H1 (cell line): ENCODE data around the gene ZMYM4. TPM values are rescaled to one million over a fixed set of nuclear protein-coding genes. Genes with fewer than 3 reads are reported as not detected.
"Not testable (repeated sequence)": the region's sequence is repeated elsewhere in the genome, so short reads cannot be mapped to it uniquely, and the experiment has no call there.

Source experiments
- CTCF ChIA-PET: fragments of 300-600 bp; sonication (Branson Sonifier 250); formaldehyde crosslinking; loops from one replicate; lab custom pipeline; 2021; ENCODE audit not compliant: partially characterized antibody; lab: Charles Lee
- POLR2A ChIA-PET: fragments of 300-600 bp; sonication (Branson Sonifier 250); formaldehyde crosslinking; loops from one replicate; lab custom pipeline; 2021; ENCODE audit warnings: inconsistent platforms; ENCODE audit not compliant: partially characterized antibody; lab: Charles Lee
- DNase-seq, 2 experiments: peaks; one replicate each; pipeline versions ENCODE4 v3.0.0 to v3.0.0-alpha.2; 2010 to 2022; ENCODE audit warnings: low spot score in 2 of 2, low read depth in 1 of 2, mixed read lengths in 1 of 2
- FAIRE-seq: peaks from 2 replicates; lab custom pipeline; 2011; peaks lifted over from hg19 to GRCh38; lab: Jason Lieb, UNC
- H2AFZ ChIP-seq: 2 replicates; pipeline ENCODE4 v1.8.1; 2012; ENCODE audit warnings: low read length, inconsistent platforms
- H2AK5ac ChIP-seq: 2 replicates; pipeline ENCODE4 v1.6.1; 2013; ENCODE audit warnings: low read depth, low read length
- H2BK120ac ChIP-seq: replicated peaks from 2 replicates; pipeline ENCODE3; 2013; ENCODE audit warnings: low read depth, low read length, inconsistent platforms
- H2BK12ac ChIP-seq: 2 replicates; pipeline ENCODE4 v1.6.1; 2013; ENCODE audit warnings: low read depth, low read length
- H2BK15ac ChIP-seq: 2 replicates; pipeline ENCODE4 v1.6.1; 2013; ENCODE audit warnings: low read length
- H2BK20ac ChIP-seq: 2 replicates; pipeline ENCODE4 v1.6.1; 2013; ENCODE audit warnings: low read length
- H2BK5ac ChIP-seq: 2 replicates; pipeline ENCODE4 v1.6.1; 2013; ENCODE audit warnings: low read depth, low read length
- H3K14ac ChIP-seq: 2 replicates; pipeline ENCODE4 v1.6.1; 2013; ENCODE audit warnings: inconsistent platforms; ENCODE audit not compliant: insufficient read length
- H3K18ac ChIP-seq: 2 replicates; pipeline ENCODE4 v1.6.1; 2013; ENCODE audit warnings: low read length; ENCODE audit errors: extremely low read depth
- H3K23ac ChIP-seq: 2 replicates; pipeline ENCODE4 v1.6.1; 2013; ENCODE audit warnings: inconsistent platforms; ENCODE audit not compliant: insufficient read length
- H3K23me2 ChIP-seq: 2 replicates; pipeline ENCODE4 v1.6.1; 2013; ENCODE audit warnings: low read depth, low read length
- H3K27ac ChIP-seq: 2 replicates; pipeline ENCODE4 v1.6.1; 2011; ENCODE audit warnings: low read depth, low read length, inconsistent platforms
- H3K27me3 ChIP-seq, 4 experiments: replicated peaks in 1 of 4; 1 replicate in 1 of 4; 2 replicates in 3 of 4; pipeline versions ENCODE4 v1.6.1 to v1.8.1; 2011 to 2013; ENCODE audit warnings: low read length in 3 of 4, mild to moderate bottlenecking in 3 of 4, inconsistent platforms in 2 of 4, mixed read lengths in 2 of 4, moderate library complexity in 1 of 4; ENCODE audit not compliant: control insufficient read depth in 3 of 4, insufficient read depth in 3 of 4; ENCODE audit errors: extremely low read depth in 1 of 4
- H3K36me3 ChIP-seq, 4 experiments: 2 replicates each; pipeline versions ENCODE4 v1.6.1 to v1.8.1; 2011 to 2013; ENCODE audit warnings: mild to moderate bottlenecking in 4 of 4, low read length in 3 of 4, moderate library complexity in 2 of 4, control low read depth in 1 of 4, inconsistent platforms in 1 of 4; ENCODE audit not compliant: insufficient read depth in 4 of 4, control insufficient read depth in 2 of 4
- H3K4ac ChIP-seq: replicated peaks from 2 replicates; pipeline ENCODE3; 2013; ENCODE audit warnings: low read length, low read depth, mixed read lengths, inconsistent platforms; ENCODE audit not compliant: insufficient read length
- H3K4me1 ChIP-seq, 4 experiments: replicated peaks in 1 of 4; 1 replicate in 1 of 4; 2 replicates in 3 of 4; pipeline versions ENCODE4 v1.6.1 to v1.8.1; 2011 to 2013; ENCODE audit warnings: low read length in 3 of 4, inconsistent platforms in 2 of 4, mixed read lengths in 1 of 4; ENCODE audit not compliant: insufficient read depth in 4 of 4, control insufficient read depth in 3 of 4
- H3K4me2 ChIP-seq, 2 experiments: 2 replicates each; pipeline versions ENCODE4 v1.6.1 to v1.8.1; 2011 to 2013; ENCODE audit warnings: low read depth in 2 of 2, low read length in 2 of 2, control low read depth in 1 of 2, inconsistent platforms in 1 of 2, mild to moderate bottlenecking in 1 of 2; ENCODE audit not compliant: insufficient read depth in 1 of 2
- H3K4me3 ChIP-seq, 4 experiments: fragments of 200-600, 300-600 bp in 1 of 4; sonication (generic), shearing (Covaris generic), sonication (Bioruptor Twin) in 1 of 4; 2 replicates each; pipeline versions ENCODE4 v1.5.1 to v1.8.1; 2011 to 2016; ENCODE audit warnings: low read length in 4 of 4, low read depth in 3 of 4, control low read depth in 2 of 4, inconsistent platforms in 2 of 4, mild to moderate bottlenecking in 2 of 4, mixed read lengths in 1 of 4, moderate library complexity in 1 of 4; ENCODE audit not compliant: insufficient read depth in 2 of 4; ENCODE audit errors: extremely low read depth in 1 of 4
- H3K56ac ChIP-seq: replicated peaks from 2 replicates; pipeline ENCODE3; 2013; ENCODE audit warnings: low read depth, mild to moderate bottlenecking, mixed read lengths, low read length, inconsistent platforms; ENCODE audit not compliant: insufficient read length
- H3K79me1 ChIP-seq: 2 replicates; pipeline ENCODE4 v1.6.1; 2013; ENCODE audit warnings: low read depth, low read length, control low read depth
- H3K79me2 ChIP-seq, 2 experiments: 2 replicates each; pipeline versions ENCODE4 v1.6.1 to v1.8.1; 2012 to 2013; ENCODE audit warnings: low read length in 2 of 2, mild to moderate bottlenecking in 2 of 2, inconsistent platforms in 1 of 2; ENCODE audit not compliant: insufficient read depth in 2 of 2, control insufficient read depth in 1 of 2
- H3K9ac ChIP-seq, 4 experiments: replicated peaks in 1 of 4; 1 replicate in 1 of 4; 2 replicates in 3 of 4; pipeline versions ENCODE4 v1.6.1 to v1.8.1; 2011 to 2013; ENCODE audit warnings: low read depth in 3 of 4, low read length in 3 of 4, control low read depth in 2 of 4, mild to moderate bottlenecking in 2 of 4, moderate library complexity in 2 of 4, inconsistent platforms in 1 of 4; ENCODE audit errors: extremely low read depth in 1 of 4
- H3K9me3 ChIP-seq, 2 experiments: 2 replicates each; pipeline versions ENCODE4 v1.6.1 to v1.8.1; 2012 to 2013; ENCODE audit warnings: mild to moderate bottlenecking in 2 of 2, moderate library complexity in 2 of 2, control low read depth in 1 of 2, inconsistent platforms in 1 of 2, low read depth in 1 of 2, low read length in 1 of 2, mixed read lengths in 1 of 2; ENCODE audit not compliant: insufficient read depth in 2 of 2
- H4K20me1 ChIP-seq, 2 experiments: replicated peaks in 1 of 2; 2 replicates each; pipeline versions ENCODE3 to v1.8.1; 2011 to 2013; ENCODE audit warnings: inconsistent platforms in 2 of 2, low read length in 2 of 2, mild to moderate bottlenecking in 1 of 2; ENCODE audit not compliant: insufficient read depth in 2 of 2, control insufficient read depth in 1 of 2
- H4K5ac ChIP-seq: 2 replicates; pipeline ENCODE4 v1.6.1; 2013; ENCODE audit warnings: low read length, low read depth, mixed read lengths, inconsistent platforms; ENCODE audit not compliant: insufficient read length
- H4K8ac ChIP-seq: 2 replicates; pipeline ENCODE4 v1.8.0; 2013; ENCODE audit warnings: mild to moderate bottlenecking, moderate library complexity, low read length, inconsistent platforms; ENCODE audit not compliant: insufficient read depth; ENCODE audit errors: extremely low read depth
- H4K91ac ChIP-seq: replicated peaks from 2 replicates; pipeline ENCODE3; 2013; ENCODE audit warnings: low read length, mixed read lengths, inconsistent platforms; ENCODE audit not compliant: insufficient read length
- BCL11A ChIP-seq, 2 experiments: IDR thresholded peaks; one replicate each; pipeline ENCODE4 v1.6.1; 2011; ENCODE audit warnings: low read depth in 2 of 2, low read length in 2 of 2, mild to moderate bottlenecking in 2 of 2
- MAFK ChIP-seq: IDR thresholded peaks from 2 replicates; pipeline ENCODE4 v1.6.1; 2012; ENCODE audit warnings: low read depth, mild to moderate bottlenecking, improper control_type of control experiment, low read length
- NRF1 ChIP-seq: IDR thresholded peaks from 2 replicates; pipeline ENCODE4 v1.6.1; 2011; ENCODE audit warnings: mild to moderate bottlenecking, low read depth, low read length, improper control_type of control experiment
- RFX5 ChIP-seq: IDR thresholded peaks from 2 replicates; pipeline ENCODE4 v1.6.1; 2011; ENCODE audit warnings: low read depth, low read length, improper control_type of control experiment, borderline replicate concordance
- WGBS, 2 experiments: shearing (Covaris generic) in 1 of 2; methylation state at CpG; one replicate each; pipeline versions ENCODE4 v1.1.6 to v1.1.7; 2013 to 2015; ENCODE audit warnings: low lambda C conversion rate in 2 of 2, mixed read lengths in 2 of 2, inconsistent platforms in 1 of 2, low coverage in 1 of 2, missing lambda C conversion rate in 1 of 2; ENCODE audit not compliant: insufficient replicate concordance in 2 of 2, insufficient coverage in 1 of 2, insufficient read length in 1 of 2; ENCODE audit errors: extremely low coverage in 1 of 2, missing lambda C conversion rate in 1 of 2; 5-methylcytosine and 5-hydroxymethylcytosine counted together
- polyA plus RNA-seq, 7 experiments: library from polyadenylated mRNA; depleted of rRNA in 3 of 7; stranded (reverse) in 5 of 7; unstranded in 2 of 7; fragments of >200 nt in 5 of 7; fragments of 200-250 nt in 2 of 7; gene quantifications; 1 replicate in 5 of 7; 2 replicates in 1 of 7; 4 replicates in 1 of 7; pipeline versions ENCODE4 v1.2.1 to v1.2.3, GENCODE V29; 2011 to 2013; ENCODE audit warnings: missing spikeins in 2 of 7, mixed read lengths in 2 of 7
- total RNA-seq: library from RNA; stranded (reverse); fragmentation: NEBNext Ultra II Directional; extraction: Animal tissue kit (Norgen Biotek cat#: 25700); gene quantifications from 2 replicates; pipeline ENCODE4 v1.2.1, GENCODE V29; 2021
- TF ChIP-seq, protein P1 (sequence below): IDR thresholded peaks from 2 replicates; pipeline ENCODE4 v1.6.1; 2012; ENCODE audit warnings: low read length, inconsistent platforms

Gene ZMYM4
- total and polyA plus RNA-seq, 2 of the 8 experiments (the other 6 are each of a cell fraction or from before 2014, with no cell fraction given), result 16.7 to 81.3 TPM

DNA sequence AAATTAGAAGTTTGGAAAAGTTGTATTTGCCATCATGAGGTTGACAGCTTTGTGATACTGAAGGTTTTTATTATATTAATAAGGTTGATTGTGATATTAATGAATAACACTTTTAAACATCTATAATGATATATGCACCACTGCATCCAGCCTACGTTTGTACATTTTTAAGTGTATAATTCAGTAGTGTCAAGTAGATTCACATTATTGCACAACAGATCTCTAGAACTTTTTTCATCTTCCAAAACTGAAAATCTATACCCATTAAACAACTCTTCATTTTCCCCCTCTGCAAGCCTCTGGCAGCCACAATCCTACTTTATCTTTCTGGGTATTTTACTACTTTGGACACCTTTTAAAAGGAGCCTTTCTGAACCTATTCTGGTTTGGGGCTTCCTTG lies 37.2 kb upstream of the ZMYM4 start (continued):
- TF ChIP-seq, protein P1, sequence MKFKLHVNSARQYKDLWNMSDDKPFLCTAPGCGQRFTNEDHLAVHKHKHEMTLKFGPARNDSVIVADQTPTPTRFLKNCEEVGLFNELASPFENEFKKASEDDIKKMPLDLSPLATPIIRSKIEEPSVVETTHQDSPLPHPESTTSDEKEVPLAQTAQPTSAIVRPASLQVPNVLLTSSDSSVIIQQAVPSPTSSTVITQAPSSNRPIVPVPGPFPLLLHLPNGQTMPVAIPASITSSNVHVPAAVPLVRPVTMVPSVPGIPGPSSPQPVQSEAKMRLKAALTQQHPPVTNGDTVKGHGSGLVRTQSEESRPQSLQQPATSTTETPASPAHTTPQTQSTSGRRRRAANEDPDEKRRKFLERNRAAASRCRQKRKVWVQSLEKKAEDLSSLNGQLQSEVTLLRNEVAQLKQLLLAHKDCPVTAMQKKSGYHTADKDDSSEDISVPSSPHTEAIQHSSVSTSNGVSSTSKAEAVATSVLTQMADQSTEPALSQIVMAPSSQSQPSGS, result no peak
- TF ChIP-seq BCL11A (IDR thresholded peaks at IDR 0.05; ENCODE audit: low read depth in 2 of 2, low read length in 2 of 2) (no peak), NRF1 (no peak), RFX5 (no peak), MAFK (no peak)

DNA sequence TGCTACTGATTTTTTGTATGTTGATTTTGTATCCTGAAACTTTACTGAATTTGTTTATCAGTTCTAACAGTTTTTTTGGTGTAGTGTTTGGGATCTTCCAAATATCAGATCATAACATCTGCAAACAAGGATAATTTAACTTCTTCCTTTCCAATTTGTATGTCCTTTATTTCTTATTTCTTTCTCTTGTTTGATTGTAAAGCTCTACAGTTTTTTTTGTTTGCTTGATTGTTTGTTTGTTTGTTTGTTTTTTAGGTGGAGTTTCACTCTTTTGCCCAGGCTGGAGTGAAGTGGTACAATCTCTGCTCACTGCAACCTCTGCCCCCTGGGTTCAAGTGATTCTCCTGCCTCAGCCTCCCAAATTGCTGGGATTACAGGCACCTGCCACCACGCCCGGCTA lies 31.7 kb upstream of the ZMYM4 start:
- H3K23me2 ChIP-seq, FAIRE-seq, H3K4me3 ChIP-seq, H4K91ac ChIP-seq, H2BK5ac ChIP-seq, H3K4me1 ChIP-seq, H2BK120ac ChIP-seq, H2AFZ ChIP-seq, H2BK12ac ChIP-seq, H3K18ac ChIP-seq, H3K27ac ChIP-seq, POLR2A ChIA-PET, H2BK15ac ChIP-seq, H3K9me3 ChIP-seq, H3K4me2 ChIP-seq, H2BK20ac ChIP-seq, H3K9ac ChIP-seq, DNase-seq, H3K36me3 ChIP-seq, H3K23ac ChIP-seq, H3K27me3 ChIP-seq, H4K5ac ChIP-seq, H4K8ac ChIP-seq, H3K79me2 ChIP-seq, H3K14ac ChIP-seq, H3K4ac ChIP-seq, H3K79me1 ChIP-seq, H4K20me1 ChIP-seq, H3K56ac ChIP-seq, H2AK5ac ChIP-seq: not testable (repeated sequence)
- CTCF ChIA-PET, result interaction anchor here (0.7 kb wide), 1 partner anchor 222 kb away, joined by 3 read pairs; no protein-coding TSS in a partner anchor
- WGBS, 2 experiments, result 93% methylated on average over 2 of the region's 2 CpGs; no CpG with 5 or more reads in 1 of the 2 experiments
